Measurements from ENCODE around the gene HSF5. TPM values are rescaled to one million over a fixed set of nuclear protein-coding genes. Genes with fewer than 3 reads are reported as not detected.

Gene HSF5
- total and polyA plus RNA-seq, 2 of the 13 experiments (the other 11 are each of a cell fraction or from before 2014, with no cell fraction given) = not detected

- TF ChIP-seq DMTF1 (CRISPR knock-in tag; IDR thresholded peaks at IDR 0.05) = no peak
- TF ChIP-seq KLF15 (CRISPR knock-in tag; IDR thresholded peaks at IDR 0.05; ENCODE audit: borderline replicate concordance) = no peak
- no peak for TF ChIP-seq NFKBIZ (CRISPR knock-in tag; IDR thresholded peaks at IDR 0.05)
- peak; percentile 67 for TF ChIP-seq SAP130 (CRISPR knock-in tag; IDR thresholded peaks at IDR 0.05; ENCODE audit: low read depth)
- no peak for TF ChIP-seq NFRKB (IDR thresholded peaks at IDR 0.05)
- no peak for TF ChIP-seq ZNF225 (CRISPR knock-in tag; IDR thresholded peaks at IDR 0.05)
- TF ChIP-seq LRRFIP1 (CRISPR knock-in tag; conservative IDR thresholded peaks at IDR 0.05) = no peak
- peak; percentile 16; the same call in 1 of the 2 replicates for TF ChIP-seq UBTF (CRISPR knock-in tag; IDR thresholded peaks at IDR 0.05)
- no peak for TF ChIP-seq MNT (IDR thresholded peaks at IDR 0.05)
- TF ChIP-seq CERS6 (CRISPR knock-in tag; IDR thresholded peaks at IDR 0.05) = no peak
- no peak for TF ChIP-seq KLF6 (CRISPR knock-in tag; IDR thresholded peaks at IDR 0.05)
- no peak for TF ChIP-seq GATA4 (IDR thresholded peaks at IDR 0.05; ENCODE audit: borderline replicate concordance, low read depth)
- TF ChIP-seq ELF3 (CRISPR knock-in tag; IDR thresholded peaks at IDR 0.05) = 0 out of 2 replicates have a peak, but pooled peaks have one; percentile 41
- 0 out of 2 replicates have a peak, but pooled peaks have one; percentile 26 for TF ChIP-seq MXD4 (CRISPR knock-in tag; IDR thresholded peaks at IDR 0.05)
- no peak for TF ChIP-seq PHF5A (CRISPR knock-in tag; IDR thresholded peaks at IDR 0.05; ENCODE audit: low read depth, unreplicated experiment)
- peak; percentile 45; the same call in 1 of the 2 replicates for TF ChIP-seq ZGPAT (CRISPR knock-in tag; IDR thresholded peaks at IDR 0.05)
- TF ChIP-seq TAF15 (IDR thresholded peaks at IDR 0.05; ENCODE audit: low read depth, low read length, poor library complexity, severe bottlenecking) = no peak
- no peak for TF ChIP-seq ZFP1 (CRISPR knock-in tag; IDR thresholded peaks at IDR 0.05)
Observed at GRCh38 chr17:58513965-58514769, 26.0 kb upstream of the HSF5 start, which contains the start of gene MTMR4 (continued).

Measured in HepG2 (cell line).